ENCODE results near the gene YBX3. TPM values are rescaled to one million over a fixed set of nuclear protein-coding genes. Genes with fewer than 3 reads are reported as not detected.

The YBX3 gene
- polyA plus RNA-seq, 1 of the 3 experiments (the other 2 are of a cell fraction), result 22.4 TPM

- TF ChIP-seq EZH2phosphoT487 (IDR thresholded peaks at IDR 0.05; ENCODE audit: borderline replicate concordance, low read depth) (no peak), CTCF (IDR thresholded peaks at IDR 0.05) (no peak)
Observed at GRCh38 chr12:10669533-10669932, 53.6 kb downstream of the YBX3 start (continued).

- Histone ChIP-seq H3K27me3 (ENCODE audit: insufficient read depth) (peaks cover 33% of the 10 kb centered on the region; the same call in 1 of the 2 replicates), H3K9me2 (no peaks in the 10 kb centered on the region), H3K27ac (ENCODE audit: low read depth in 2 of 2, low read length in 1 of 2) (no peak overlapping the region), H3F3A (replicated peaks; ENCODE audit: insufficient read depth) (no peaks in the 10 kb centered on the region), H3K4me2 (peak overlapping the region; percentile 57), H3K36me3 (replicated peaks in 1 of 2; ENCODE audit: control insufficient read depth in 1 of 2, insufficient read depth in 2 of 2, low read length in 1 of 2) (no peaks in the 10 kb centered on the region), H3K79me2 (ENCODE audit: insufficient read depth) (no peaks in the 10 kb centered on the region), H2AFZ (ENCODE audit: low read depth) (no peak overlapping the region), H3K4me3 (ENCODE audit: low read depth in 2 of 2, low read length in 1 of 2) (peak overlapping the region in 1 of 2 experiments; percentile 26; a peak in 1 of 4 replicates), H3K9ac (no peak overlapping the region), H4K20me1 (ENCODE audit: insufficient read depth) (no peaks in the 10 kb centered on the region), H3K4me1 (ENCODE audit: control insufficient read depth in 1 of 2, insufficient read depth in 2 of 2, low read depth in 1 of 2, low read length in 1 of 2) (no peaks in the 10 kb centered on the region), H3K9me3 (no peaks in the 10 kb centered on the region)
- WGBS (ENCODE audit: low lambda C conversion rate), result 12% methylated on average over 5 of the region's 5 CpGs
- DNase-seq, result no peak
- no peak for TF ChIP-seq NFIC (IDR thresholded peaks at IDR 0.05; ENCODE audit: borderline replicate concordance)
- TF ChIP-seq SMC3 (IDR thresholded peaks at IDR 0.05; ENCODE audit: low read depth, low read length), result no peak
- TF ChIP-seq ZBTB33 (IDR thresholded peaks at IDR 0.05; ENCODE audit: borderline replicate concordance, low read depth), result no peak
- no peak for TF ChIP-seq MAX (IDR thresholded peaks at IDR 0.05; ENCODE audit: low read depth)
- ChIA-PET POLR2A (no interaction called here), CTCF (interaction anchor here (1.1 kb wide), 1 partner anchor 9 kb away, joined by 4 read pairs; no protein-coding TSS in a partner anchor)
Observed at GRCh38 chr12:10668526-10668925, 54.6 kb downstream of the YBX3 start.

GRCh38 chr12:10667581-10667980, 55.5 kb downstream of the YBX3 start:
- WGBS (ENCODE audit: low lambda C conversion rate), result 14% methylated on average over 1 of the region's 1 CpG
- CTCF ChIA-PET, result interaction anchor here (0.5 to 1.2 kb wide), 3 partner anchors 8 to 36 kb away, joined by 3 to 4 read pairs (median 3); no protein-coding TSS in a partner anchor
- Histone ChIP-seq H3K9me2 (no peaks in the 10 kb centered on the region), H3K4me1 (ENCODE audit: control insufficient read depth in 1 of 2, insufficient read depth in 2 of 2, low read depth in 1 of 2, low read length in 1 of 2) (no peaks in the 10 kb centered on the region), H3K79me2 (ENCODE audit: insufficient read depth) (no peaks in the 10 kb centered on the region), H2AFZ (ENCODE audit: low read depth) (no peak overlapping the region), H3K27ac (ENCODE audit: low read depth in 2 of 2, low read length in 1 of 2) (no peak overlapping the region), H3K27me3 (ENCODE audit: insufficient read depth) (peaks cover 28% of the 10 kb centered on the region; the same call in 1 of the 2 replicates), H3K4me2 (no peak overlapping the region), H3K9ac (no peak overlapping the region), H3K36me3 (replicated peaks in 1 of 2; ENCODE audit: control insufficient read depth in 1 of 2, insufficient read depth in 2 of 2, low read length in 1 of 2) (no peaks in the 10 kb centered on the region), H3K4me3 (ENCODE audit: low read depth in 2 of 2, low read length in 1 of 2) (no peak overlapping the region), H3F3A (replicated peaks; ENCODE audit: insufficient read depth) (no peaks in the 10 kb centered on the region), H4K20me1 (ENCODE audit: insufficient read depth) (no peaks in the 10 kb centered on the region), H3K9me3 (no peaks in the 10 kb centered on the region)
- DNase-seq, result no peak
- POLR2A ChIA-PET, result no interaction called here
- TF ChIP-seq PBX3 (IDR thresholded peaks at IDR 0.05), result no peak
- TF ChIP-seq FOXM1 (IDR thresholded peaks at IDR 0.05; ENCODE audit: low read depth), result no peak
- TF ChIP-seq TEAD4 (IDR thresholded peaks at IDR 0.05; ENCODE audit: borderline replicate concordance, insufficient read depth), result no peak
- TF ChIP-seq TAF1 (IDR thresholded peaks at IDR 0.05; ENCODE audit: borderline replicate concordance, low read depth, low read length), result no peak
- TF ChIP-seq JUND (IDR thresholded peaks at IDR 0.05), result no peak
- TF ChIP-seq USF1 (IDR thresholded peaks at IDR 0.05; ENCODE audit: borderline replicate concordance, low read depth), result no peak
- TF ChIP-seq POLR2AphosphoS5 (IDR thresholded peaks at IDR 0.05; ENCODE audit: low read depth, low read length), result no peak
- TF ChIP-seq ELF1 (IDR thresholded peaks at IDR 0.05), result no peak
- no peak for TF ChIP-seq SIN3A (IDR thresholded peaks at IDR 0.05; ENCODE audit: borderline replicate concordance, low read depth, low read length)
- TF ChIP-seq ZBTB33 (IDR thresholded peaks at IDR 0.05; ENCODE audit: borderline replicate concordance, low read depth), result no peak
- TF ChIP-seq RAD21 (IDR thresholded peaks at IDR 0.05; ENCODE audit: low read length), result no peak
- no peak for TF ChIP-seq RXRA (IDR thresholded peaks at IDR 0.05; ENCODE audit: borderline replicate concordance, low read depth)
- no peak for TF ChIP-seq EZH2phosphoT487 (IDR thresholded peaks at IDR 0.05; ENCODE audit: borderline replicate concordance, low read depth)
- TF ChIP-seq MXI1 (IDR thresholded peaks at IDR 0.05; ENCODE audit: low read depth, low read length), result no peak
